T-cell (primary cell): ENCODE data around the gene POLR2F. TPM values are rescaled to one million over a fixed set of nuclear protein-coding genes. Genes with fewer than 3 reads are reported as not detected.

Experiments used
- ATAC-seq, 4 experiments: fragments of 200-7000 bp in 3 of 4; fragments of 150-1000 bp in 1 of 4; cut with Tn5 transposase; replicated peaks in 1 of 4; 1 replicate in 3 of 4; 2 replicates in 1 of 4; pipeline ENCODE4 v1.10.0; 2021; ENCODE audit warnings: moderate library complexity in 3 of 4, mild to moderate bottlenecking in 2 of 4, moderate number of reproducible peaks in 1 of 4
- CTCF ChIA-PET, 2 donors: fragments of 300-600 bp; sonication (Branson Sonifier 250); formaldehyde crosslinking; loops; one replicate each; lab custom pipeline; 2022; ENCODE audit warnings: antibody characterized with exemption in 2 of 2; lab: Charles Lee
- POLR2A ChIA-PET, 2 donors: fragments of 300-600 bp; sonication (Branson Sonifier 250); formaldehyde crosslinking; loops; one replicate each; lab custom pipeline; 2022; ENCODE audit warnings: antibody characterized with exemption in 2 of 2; lab: Charles Lee
- DNase-seq, 35 experiments: peaks; one replicate each; pipeline versions ENCODE4 v3.0.0 to v3.0.0-alpha.2; 2013 to 2023
- H3K27ac ChIP-seq: one replicate; pipeline ENCODE4 v1.5.1; 2013; ENCODE audit warnings: low read length
- H3K27me3 ChIP-seq, 2 experiments: replicated peaks in 1 of 2; 1 replicate in 1 of 2; 2 replicates in 1 of 2; pipeline versions ENCODE4 v1.6.1 to v1.7.0; 2013; ENCODE audit warnings: low read length in 1 of 2, mixed read lengths in 1 of 2; ENCODE audit not compliant: control insufficient read depth in 2 of 2, insufficient read depth in 2 of 2; ENCODE audit errors: extremely low read depth in 1 of 2
- H3K36me3 ChIP-seq, 2 donors: 1 replicate in 1 of 2; 2 replicates in 1 of 2; pipeline versions ENCODE4 v1.6.1 to v1.7.0; 2013; ENCODE audit warnings: low read length in 1 of 2; ENCODE audit not compliant: control insufficient read depth in 2 of 2, insufficient read depth in 1 of 2; ENCODE audit errors: extremely low read depth in 1 of 2
- H3K4me1 ChIP-seq, 2 experiments: 1 replicate in 1 of 2; 2 replicates in 1 of 2; pipeline versions ENCODE4 v1.6.1 to v1.7.0; 2013; ENCODE audit warnings: low read length in 2 of 2, mixed read lengths in 1 of 2; ENCODE audit not compliant: insufficient read depth in 2 of 2, control insufficient read depth in 1 of 2; ENCODE audit errors: extremely low read depth in 1 of 2
- H3K4me3 ChIP-seq, 2 donors: 1 replicate in 1 of 2; 2 replicates in 1 of 2; pipeline versions ENCODE4 v1.5.1 to v1.7.0; 2013; ENCODE audit warnings: mild to moderate bottlenecking in 2 of 2, low read length in 1 of 2, moderate library complexity in 1 of 2; ENCODE audit not compliant: control insufficient read depth in 1 of 2; ENCODE audit errors: extremely low read depth in 1 of 2
- H3K9me3 ChIP-seq: 2 replicates; pipeline ENCODE4 v1.7.0; 2013
- H3K27ac Mint-ChIP-seq, 2 donors: one replicate each; pipeline ENCODE4 v1.8.0; 2020 to 2021; ENCODE audit warnings: mild to moderate bottlenecking in 2 of 2, mixed read lengths in 2 of 2
- H3K27me3 Mint-ChIP-seq, 2 donors: one replicate each; pipeline ENCODE4 v1.8.0; 2021 to 2022; ENCODE audit warnings: mixed read lengths in 2 of 2
- H3K36me3 Mint-ChIP-seq: one replicate; pipeline ENCODE4 v1.8.0; 2021; ENCODE audit warnings: mixed read lengths
- H3K4me1 Mint-ChIP-seq, 3 donors: one replicate each; pipeline ENCODE4 v1.8.0; 2020 to 2022; ENCODE audit warnings: mixed read lengths in 3 of 3, mild to moderate bottlenecking in 1 of 3
- H3K4me3 Mint-ChIP-seq, 3 donors: one replicate each; pipeline ENCODE4 v1.8.0; 2020 to 2022; ENCODE audit warnings: mild to moderate bottlenecking in 3 of 3, mixed read lengths in 3 of 3, moderate library complexity in 3 of 3
- H3K9me3 Mint-ChIP-seq, 3 donors: one replicate each; pipeline ENCODE4 v1.8.0; 2020 to 2022; ENCODE audit warnings: mixed read lengths in 3 of 3
- WGBS: methylation state at CpG from one replicate; pipeline ENCODE4 v1.1.5; 2013; ENCODE audit warnings: missing lambda C conversion rate; ENCODE audit not compliant: insufficient coverage; 5-methylcytosine and 5-hydroxymethylcytosine counted together
- total RNA-seq, 35 experiments: library from RNA in 6 of 35; stranded (reverse) in 6 of 35; fragments of 120-200 nt in 1 of 35; gene quantifications; one replicate each; pipeline versions ENCODE4 v1.2.1 to v1.2.4 and lab custom pipeline; 2013 to 2026

The POLR2F gene
- total RNA-seq, 5 donors from 2014 or later (not counting 1 experiment from before 2014, with no cell fraction given) = 31.4 to 54.5 (median 49.4) TPM

DNA sequence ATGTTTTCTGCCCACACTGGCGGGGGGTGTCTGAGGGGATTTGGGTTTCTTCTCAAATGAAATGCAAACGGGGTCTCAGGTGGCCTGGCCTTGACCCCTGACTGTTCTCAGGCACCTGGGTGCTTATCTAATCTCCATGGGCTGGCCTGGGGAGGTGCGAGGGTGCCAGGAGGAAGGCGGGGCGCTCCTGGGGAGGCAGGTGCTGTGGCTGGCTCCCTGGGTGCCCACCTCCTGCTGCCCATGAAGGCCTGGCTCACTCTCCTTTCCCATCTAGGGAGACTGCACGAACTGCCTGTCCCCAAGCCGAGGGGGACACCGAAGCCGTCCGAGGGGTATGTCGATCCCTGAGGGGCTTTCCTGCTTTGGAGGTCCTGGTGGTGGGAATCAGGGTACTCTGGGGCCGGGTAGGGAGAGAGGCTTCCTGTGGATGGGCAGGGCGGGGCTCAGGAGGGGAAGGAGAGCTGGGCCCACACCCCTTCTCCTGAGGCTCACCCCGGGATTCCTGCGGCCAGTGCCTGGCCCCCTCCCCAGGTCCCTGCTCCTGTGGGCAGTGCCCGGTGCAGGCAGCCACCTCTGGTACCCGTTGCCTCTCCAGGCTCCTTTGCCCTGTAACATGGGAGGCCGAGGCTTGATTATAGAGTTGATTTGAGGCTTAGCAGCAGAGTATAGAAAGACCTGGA is 29.0 kb upstream of the POLR2F start:
- Mint-ChIP-seq H3K4me3 (no peak overlapping the region), H3K27me3 (no peaks in the 10 kb centered on the region), H3K4me1 (peaks cover 4 to 6% (median 6%) of the 10 kb centered on the region in 3 donors), H3K36me3 (peaks cover 21% of the 10 kb centered on the region), H3K27ac (no peak overlapping the region), H3K9me3 (no peaks in the 10 kb centered on the region)
- Histone ChIP-seq H3K36me3 (peaks cover 18 to 53% of the 10 kb centered on the region in 2 donors), H3K4me3 (no peak overlapping the region), H3K9me3 (no peaks in the 10 kb centered on the region), H3K4me1 (no peaks in the 10 kb centered on the region), H3K27me3 (no peaks in the 10 kb centered on the region), H3K27ac (no peak overlapping the region)
- POLR2A ChIA-PET = no interaction called here
- CTCF ChIA-PET = no interaction called here
- ATAC-seq (no peak), DNase-seq (no peak)
- 92% methylated on average over 12 of the region's 18 CpGs for WGBS

DNA sequence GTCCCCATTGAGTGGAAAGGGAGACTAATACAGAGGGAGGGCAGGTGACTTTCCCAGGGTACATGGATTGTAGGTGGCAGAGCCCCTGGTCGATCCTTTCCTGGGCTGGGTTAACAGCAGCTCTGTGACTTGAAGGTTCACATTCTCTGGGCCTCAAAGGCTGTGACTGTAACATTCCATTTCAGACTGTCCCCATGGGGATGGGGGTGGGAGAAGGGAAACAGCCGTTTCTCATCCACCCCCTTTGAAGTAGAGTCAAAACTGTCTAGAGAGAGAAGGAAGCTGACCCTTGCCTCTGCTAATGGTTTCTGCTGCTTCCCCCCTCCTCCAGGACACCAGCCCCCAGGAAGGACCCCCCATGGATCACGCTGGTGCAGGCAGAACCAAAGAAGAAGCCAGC is 28.2 kb upstream of the POLR2F start:
- Mint-ChIP-seq H3K4me3 (no peak overlapping the region), H3K27me3 (no peaks in the 10 kb centered on the region), H3K4me1 (peaks cover 0 to 2% (median under 1%) of the 10 kb centered on the region in 3 donors), H3K27ac (no peak overlapping the region), H3K36me3 (peaks cover 17% of the 10 kb centered on the region), H3K9me3 (no peaks in the 10 kb centered on the region)
- Histone ChIP-seq H3K27me3 (no peaks in the 10 kb centered on the region), H3K36me3 (peaks cover 19 to 56% of the 10 kb centered on the region in 2 donors), H3K27ac (no peak overlapping the region), H3K4me3 (no peak overlapping the region), H3K9me3 (no peaks in the 10 kb centered on the region), H3K4me1 (no peaks in the 10 kb centered on the region)
- ATAC-seq (no peak), DNase-seq (no peak)
- ChIA-PET POLR2A (no interaction called here), CTCF (interaction anchor here in 1 of 2 donors (0.6 kb wide), 1 partner anchor 103 kb away, joined by 13 read pairs; no protein-coding TSS in a partner anchor)
- 100% methylated on average over 1 of the region's 3 CpGs for WGBS

DNA sequence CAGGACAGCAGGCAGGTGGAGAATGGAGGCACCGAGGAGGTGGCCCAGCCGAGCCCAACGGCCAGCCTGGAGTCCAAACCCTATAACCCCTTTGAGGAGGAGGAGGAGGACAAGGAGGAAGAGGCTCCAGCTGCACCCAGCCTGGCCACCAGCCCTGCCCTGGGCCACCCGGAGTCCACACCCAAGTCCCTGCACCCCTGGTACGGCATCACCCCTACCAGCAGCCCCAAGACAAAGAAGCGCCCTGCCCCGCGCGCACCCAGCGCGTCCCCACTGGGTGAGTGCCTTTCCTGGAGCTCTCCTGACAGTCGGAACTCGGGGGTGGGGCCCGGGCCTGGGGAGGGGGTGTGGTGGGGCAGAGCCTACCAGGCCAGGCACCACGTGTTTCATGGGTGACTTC is 27.7 kb upstream of the POLR2F start:
- H3K4me1 Mint-ChIP-seq = peaks cover 0 to 2% (median 0%) of the 10 kb centered on the region in 3 donors
- no peaks in the 10 kb centered on the region for H3K4me1 ChIP-seq
- POLR2A ChIA-PET = no interaction called here
- CTCF ChIA-PET = interaction anchor here in 1 of 2 donors (0.6 kb wide), 1 partner anchor 103 kb away, joined by 13 read pairs; no protein-coding TSS in a partner anchor
- H3K27ac Mint-ChIP-seq = no peak overlapping the region
- H3K9me3 Mint-ChIP-seq = no peaks in the 10 kb centered on the region
- ATAC-seq (no peak), DNase-seq (no peak)
- 93% methylated on average over 5 of the region's 15 CpGs for WGBS
- H3K4me3 Mint-ChIP-seq = no peak overlapping the region
- H3K27me3 Mint-ChIP-seq = no peaks in the 10 kb centered on the region
- H3K9me3 ChIP-seq = no peaks in the 10 kb centered on the region
- peaks cover 17% of the 10 kb centered on the region for H3K36me3 Mint-ChIP-seq
- H3K27ac ChIP-seq = no peak overlapping the region
- no peaks in the 10 kb centered on the region for H3K27me3 ChIP-seq
- H3K36me3 ChIP-seq = peaks cover 21 to 58% of the 10 kb centered on the region in 2 donors
- H3K4me3 ChIP-seq = no peak overlapping the region

DNA sequence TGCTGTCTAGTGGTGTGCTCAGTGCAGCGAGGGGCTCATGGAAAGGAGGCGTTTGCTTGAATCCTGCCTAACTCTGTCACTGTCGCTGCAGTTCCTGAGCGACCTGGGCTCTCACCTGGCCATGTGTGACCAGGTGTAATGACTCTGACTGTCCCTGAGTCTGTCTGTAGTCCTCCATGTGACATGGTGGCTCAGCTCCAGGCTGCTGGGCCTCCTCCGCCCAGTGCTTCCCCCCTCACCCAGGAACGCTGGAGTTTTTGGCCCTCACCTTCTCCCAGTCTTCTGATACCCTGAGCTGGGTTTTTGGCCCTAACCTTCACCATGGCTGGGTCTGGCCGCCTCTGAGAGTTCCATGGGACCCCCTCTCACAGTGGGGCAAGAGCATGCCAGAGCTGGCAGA is 27.1 kb upstream of the POLR2F start:
- ATAC-seq (no peak), DNase-seq (no peak)
- Mint-ChIP-seq H3K9me3 (no peaks in the 10 kb centered on the region), H3K27me3 (no peaks in the 10 kb centered on the region), H3K4me1 (peaks cover 0 to 2% (median 0%) of the 10 kb centered on the region in 3 donors), H3K27ac (no peak overlapping the region), H3K36me3 (peaks cover 17% of the 10 kb centered on the region), H3K4me3 (no peak overlapping the region)
- H3K9me3 ChIP-seq = no peaks in the 10 kb centered on the region
- H3K27me3 ChIP-seq = no peaks in the 10 kb centered on the region
- no peak overlapping the region for H3K27ac ChIP-seq
- ChIA-PET POLR2A (no interaction called here), CTCF (no interaction called here)
- 92% methylated on average over 7 of the region's 7 CpGs for WGBS
- H3K4me1 ChIP-seq = no peaks in the 10 kb centered on the region
- peaks cover 24 to 58% of the 10 kb centered on the region in 2 donors for H3K36me3 ChIP-seq
- no peak overlapping the region for H3K4me3 ChIP-seq

DNA sequence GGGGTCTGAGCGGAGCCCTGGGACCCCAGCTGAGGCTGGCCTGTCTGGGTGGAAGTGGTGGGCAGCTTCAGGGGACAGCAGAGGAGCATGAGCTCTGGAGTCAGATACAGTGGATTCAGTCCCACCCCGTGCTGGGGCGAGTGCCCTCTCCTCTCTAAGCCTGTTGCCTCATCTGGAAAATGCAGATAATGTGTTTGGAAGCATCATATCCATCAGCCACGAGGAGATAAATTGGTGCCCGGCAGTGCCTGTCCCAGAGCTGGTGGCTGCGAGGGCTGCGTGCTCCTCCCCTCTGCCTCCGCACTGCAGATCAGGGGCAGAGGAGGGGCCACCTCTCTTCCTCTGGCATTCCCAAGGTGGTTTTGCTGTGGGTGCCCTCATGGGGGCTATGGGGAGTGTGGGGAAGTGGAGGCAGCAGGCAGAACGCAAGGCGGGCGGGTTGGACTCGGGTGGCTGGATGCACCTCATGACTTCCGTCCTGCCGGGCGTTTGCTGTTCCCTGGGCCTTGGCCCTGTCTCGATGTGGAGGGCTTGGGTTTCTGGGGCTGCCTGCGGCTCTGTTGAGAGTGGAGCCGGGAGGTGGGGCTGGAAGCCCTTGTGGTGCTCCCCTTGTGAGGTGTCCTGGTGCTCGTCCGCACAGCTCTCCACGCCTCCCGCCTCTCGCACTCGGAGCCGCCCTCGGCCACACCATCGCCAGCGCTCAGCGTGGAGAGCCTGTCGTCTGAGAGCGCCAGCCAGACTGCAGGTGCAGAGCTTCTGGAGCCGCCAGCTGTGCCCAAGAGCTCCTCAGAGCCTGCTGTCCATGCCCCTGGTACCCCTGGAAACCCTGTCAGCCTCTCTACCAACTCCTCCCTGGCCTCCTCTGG is 26.5 kb upstream of the POLR2F start:
- Mint-ChIP-seq H3K4me3 (no peak overlapping the region), H3K9me3 (no peaks in the 10 kb centered on the region), H3K4me1 (peaks cover 0 to under 1% (median 0%) of the 10 kb centered on the region in 3 donors), H3K27me3 (no peaks in the 10 kb centered on the region), H3K36me3 (peaks cover 17% of the 10 kb centered on the region), H3K27ac (no peak overlapping the region)
- ChIA-PET POLR2A (interaction anchor here in 1 of 2 donors (0.6 kb wide), 1 partner anchor 295 kb away, joined by 3 read pairs; no protein-coding TSS in a partner anchor), CTCF (no interaction called here)
- H3K4me3 ChIP-seq = no peak overlapping the region
- DNase-seq (no peak), ATAC-seq (no peak)
- WGBS = 95% methylated on average over 30 of the region's 32 CpGs
- peaks cover 25 to 56% of the 10 kb centered on the region in 2 donors for H3K36me3 ChIP-seq
- no peaks in the 10 kb centered on the region for H3K4me1 ChIP-seq
- H3K27ac ChIP-seq = no peak overlapping the region
- H3K27me3 ChIP-seq = no peaks in the 10 kb centered on the region
- H3K9me3 ChIP-seq = no peaks in the 10 kb centered on the region

DNA sequence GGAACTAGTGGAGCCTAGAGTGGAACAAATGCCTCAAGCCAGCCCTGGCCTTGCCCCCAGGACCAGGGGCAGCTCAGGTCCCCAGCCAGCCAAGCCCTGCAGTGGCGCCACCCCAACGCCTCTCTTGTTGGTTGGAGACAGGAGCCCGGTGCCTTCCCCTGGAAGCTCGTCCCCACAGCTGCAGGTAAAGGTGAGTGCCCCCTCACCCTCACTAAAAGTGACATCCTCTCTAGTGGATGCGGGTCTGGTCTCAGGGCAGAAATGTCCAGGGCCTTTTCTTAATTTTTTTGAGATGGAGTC is 25.9 kb upstream of the POLR2F start:
- Histone ChIP-seq H3K9me3 (no peaks in the 10 kb centered on the region), H3K27ac (no peak overlapping the region), H3K36me3 (peaks cover 25 to 58% of the 10 kb centered on the region in 2 donors), H3K4me1 (no peaks in the 10 kb centered on the region), H3K27me3 (no peaks in the 10 kb centered on the region), H3K4me3 (no peak overlapping the region)
- ATAC-seq (no peak), DNase-seq (no peak)
- ChIA-PET POLR2A (interaction anchor here in 1 of 2 donors (0.6 kb wide), 1 partner anchor 296 kb away, joined by 3 read pairs; no protein-coding TSS in a partner anchor), CTCF (no interaction called here)
- H3K9me3 Mint-ChIP-seq = no peaks in the 10 kb centered on the region
- H3K4me1 Mint-ChIP-seq = peaks cover 0 to 1% (median 0%) of the 10 kb centered on the region in 3 donors
- H3K36me3 Mint-ChIP-seq = peaks cover 19% of the 10 kb centered on the region
- H3K4me3 Mint-ChIP-seq = no peak overlapping the region
- H3K27me3 Mint-ChIP-seq = no peaks in the 10 kb centered on the region
- WGBS = no CpG with 5 or more reads among the region's 5 CpGs
- no peak overlapping the region for H3K27ac Mint-ChIP-seq
